Lung (tissue), 12 donors: ENCODE data around the gene MGAT4C. TPM values are rescaled to one million over a fixed set of nuclear protein-coding genes. Genes with fewer than 3 reads are reported as not detected.
A peak's percentile ranks its signal among the peaks of the same experiment; 100 is the strongest.

ENCODE experiments used
- ATAC-seq: fragments of 200-7000 bp; cut with Tn5 transposase; one replicate; pipeline ENCODE4 v1.9.1; 2020; ENCODE audit warnings: moderate number of reproducible peaks; ENCODE audit not compliant: insufficient read depth, low FRiP score
- DNase-seq, 3 donors: peaks; one replicate each; pipeline ENCODE4 v3.0.0-alpha.2; 2013 to 2017
- H3K27ac ChIP-seq, 2 donors: one replicate each; pipeline ENCODE4 v1.5.1; 2013; ENCODE audit warnings: mild to moderate bottlenecking in 2 of 2, moderate library complexity in 2 of 2, control low read depth in 1 of 2, inconsistent platforms in 1 of 2, low read depth in 1 of 2, low read length in 1 of 2
- H3K27me3 ChIP-seq, 3 donors: one replicate each; pipeline ENCODE4 v1.5.1; 2013; ENCODE audit warnings: low read length in 2 of 3; ENCODE audit not compliant: control insufficient read depth in 3 of 3, insufficient read depth in 3 of 3
- H3K36me3 ChIP-seq, 4 donors: one replicate each; pipeline ENCODE4 v1.5.1; 2013; ENCODE audit warnings: low read length in 4 of 4, mild to moderate bottlenecking in 1 of 4, moderate library complexity in 1 of 4; ENCODE audit not compliant: control insufficient read depth in 4 of 4, insufficient read depth in 4 of 4
- H3K4me1 ChIP-seq, 5 donors: one replicate each; pipeline ENCODE4 v1.5.1; 2013; ENCODE audit warnings: low read length in 5 of 5, mild to moderate bottlenecking in 2 of 5, moderate library complexity in 1 of 5; ENCODE audit not compliant: control insufficient read depth in 5 of 5, insufficient read depth in 5 of 5
- H3K4me3 ChIP-seq: one replicate; pipeline ENCODE4 v1.5.1; 2013; ENCODE audit warnings: mild to moderate bottlenecking, control low read depth, moderate library complexity
- H3K9ac ChIP-seq, 2 donors: one replicate each; pipeline ENCODE4 v1.5.1; 2013; ENCODE audit warnings: low read length in 2 of 2, control low read depth in 1 of 2; ENCODE audit not compliant: insufficient read depth in 1 of 2
- H3K9me3 ChIP-seq, 4 donors: one replicate each; pipeline ENCODE4 v1.5.1; 2013; ENCODE audit warnings: low read length in 3 of 4, mild to moderate bottlenecking in 1 of 4, moderate library complexity in 1 of 4; ENCODE audit not compliant: control insufficient read depth in 4 of 4, insufficient read depth in 3 of 4
- WGBS, 2 donors: extraction: QIAGEN DNeasy Blood & Tissue Kit; methylation state at CpG; one replicate each; pipeline ENCODE4 v1.1.7; 2013; 5-methylcytosine and 5-hydroxymethylcytosine counted together
- polyA plus RNA-seq, 2 donors: library from polyadenylated mRNA; stranded (reverse); fragments of 200-250 nt; gene quantifications; one replicate each; pipeline ENCODE4 v1.2.1, GENCODE V29; 2013
- total RNA-seq, 2 donors: library from RNA; depleted of rRNA in 1 of 2; stranded (reverse); fragments of >200 nt in 1 of 2; gene quantifications; one replicate each; pipeline ENCODE4 v1.2.1, GENCODE V29; 2014 to 2021
- TF ChIP-seq, protein P1 (sequence below): IDR thresholded peaks from 2 replicates; pipeline ENCODE4 v1.5.1; 2012; ENCODE audit warnings: mild to moderate bottlenecking; ENCODE audit errors: control extremely low read depth, extremely low read depth
- donor health status: control.
- donor health status: control.
- donor health status: Bipolar disorder and iron deficiency.
- donor health status: healthy.
- donor health status: DM: yes; HTN: yes; CAD: no.

The MGAT4C gene
- total and polyA plus RNA-seq, 4 donors, result 0.01 to 4.1 (median 0.62) TPM

DNA sequence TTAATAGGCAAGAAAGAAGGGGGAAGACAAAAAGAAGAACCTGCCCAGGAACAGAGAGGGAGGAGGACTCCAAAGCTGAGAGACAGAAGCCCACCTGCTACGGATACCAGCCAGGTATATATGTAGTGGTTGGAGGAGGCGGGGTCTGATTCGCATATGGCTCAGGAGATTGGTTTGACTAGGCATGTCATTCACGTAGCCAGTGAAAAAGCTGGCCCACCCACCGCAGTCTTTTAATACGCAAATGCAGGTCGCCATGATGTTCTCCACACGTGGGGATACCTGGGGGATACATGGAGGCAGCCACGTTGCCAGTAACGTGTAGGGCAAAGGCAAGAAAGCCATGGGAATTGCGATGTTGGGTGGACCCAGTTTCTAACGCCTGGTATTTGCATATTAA is 308.9 kb downstream of the MGAT4C start:
- Histone ChIP-seq H3K9me3 (no peaks in the 10 kb centered on the region), H3K9ac (no peak overlapping the region), H3K27me3 (no peaks in the 10 kb centered on the region), H3K36me3 (no peaks in the 10 kb centered on the region), H3K27ac (no peak overlapping the region), H3K4me3 (no peak overlapping the region), H3K4me1 (no peaks in the 10 kb centered on the region)
- TF ChIP-seq, protein P1, sequence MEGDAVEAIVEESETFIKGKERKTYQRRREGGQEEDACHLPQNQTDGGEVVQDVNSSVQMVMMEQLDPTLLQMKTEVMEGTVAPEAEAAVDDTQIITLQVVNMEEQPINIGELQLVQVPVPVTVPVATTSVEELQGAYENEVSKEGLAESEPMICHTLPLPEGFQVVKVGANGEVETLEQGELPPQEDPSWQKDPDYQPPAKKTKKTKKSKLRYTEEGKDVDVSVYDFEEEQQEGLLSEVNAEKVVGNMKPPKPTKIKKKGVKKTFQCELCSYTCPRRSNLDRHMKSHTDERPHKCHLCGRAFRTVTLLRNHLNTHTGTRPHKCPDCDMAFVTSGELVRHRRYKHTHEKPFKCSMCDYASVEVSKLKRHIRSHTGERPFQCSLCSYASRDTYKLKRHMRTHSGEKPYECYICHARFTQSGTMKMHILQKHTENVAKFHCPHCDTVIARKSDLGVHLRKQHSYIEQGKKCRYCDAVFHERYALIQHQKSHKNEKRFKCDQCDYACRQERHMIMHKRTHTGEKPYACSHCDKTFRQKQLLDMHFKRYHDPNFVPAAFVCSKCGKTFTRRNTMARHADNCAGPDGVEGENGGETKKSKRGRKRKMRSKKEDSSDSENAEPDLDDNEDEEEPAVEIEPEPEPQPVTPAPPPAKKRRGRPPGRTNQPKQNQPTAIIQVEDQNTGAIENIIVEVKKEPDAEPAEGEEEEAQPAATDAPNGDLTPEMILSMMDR, result no peak
- 92 to 93% methylated on average over 12 of the region's 12 CpGs for WGBS, 2 donors
- ATAC-seq (no peak), DNase-seq (no peak)

DNA sequence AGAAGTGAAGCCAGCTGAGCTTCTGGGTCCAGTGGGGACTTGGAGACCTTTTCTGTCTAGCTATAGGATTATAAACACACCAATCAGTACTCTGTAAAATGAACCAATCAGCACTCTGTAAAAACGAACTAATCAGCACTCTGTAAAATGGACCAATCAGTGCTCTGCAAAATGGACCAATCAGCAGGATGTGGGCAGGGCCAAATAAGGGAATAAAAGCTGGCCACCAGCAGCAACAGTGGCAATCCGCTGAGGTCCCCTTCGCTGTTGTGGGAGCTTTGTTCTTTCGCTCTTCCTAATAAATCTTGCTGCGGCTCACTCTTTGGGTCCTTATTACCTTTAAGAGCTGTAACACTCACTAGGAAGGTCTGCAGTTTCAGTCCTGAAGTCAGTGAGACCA is 309.8 kb downstream of the MGAT4C start:
- Histone ChIP-seq H3K4me1 (no peaks in the 10 kb centered on the region), H3K9ac (no peak overlapping the region), H3K27me3 (no peaks in the 10 kb centered on the region), H3K27ac (no peak overlapping the region), H3K4me3 (no peak overlapping the region), H3K36me3 (no peaks in the 10 kb centered on the region), H3K9me3 (no peaks in the 10 kb centered on the region)
- TF ChIP-seq, protein P1, result no peak
- no peak for DNase-seq
- no peak for ATAC-seq
- WGBS, 2 donors, result 94 to 96% methylated on average over 5 of the region's 5 CpGs

GRCh38 chr12:85927166-85927565 is 329.0 kb downstream of the MGAT4C start:
- DNase-seq (no peak), ATAC-seq (no peak)
- no peaks in the 10 kb centered on the region for H3K36me3 ChIP-seq
- H3K9ac ChIP-seq, result no peak overlapping the region
- H3K4me1 ChIP-seq, result no peaks in the 10 kb centered on the region
- TF ChIP-seq, protein P1, result no peak
- H3K4me3 ChIP-seq, result no peak overlapping the region
- H3K9me3 ChIP-seq, result no peaks in the 10 kb centered on the region
- no peak overlapping the region for H3K27ac ChIP-seq
- no peaks in the 10 kb centered on the region for H3K27me3 ChIP-seq

- TF ChIP-seq, protein P1, result no peak
- Histone ChIP-seq H3K27me3 (no peaks in the 10 kb centered on the region), H3K9ac (no peak overlapping the region), H3K4me1 (no peaks in the 10 kb centered on the region), H3K9me3 (no peaks in the 10 kb centered on the region), H3K4me3 (no peak overlapping the region), H3K36me3 (no peaks in the 10 kb centered on the region), H3K27ac (no peak overlapping the region)
- 91 to 93% methylated on average over 1 of the region's 1 CpG for WGBS, 2 donors
- ATAC-seq (no peak), DNase-seq (peak in 2 of 3 donors; percentile 49 to 63)
Observed at GRCh38 chr12:85923767-85924331, 332.3 kb downstream of the MGAT4C start.
